GM18505 (cell line): ENCODE measurements around the gene PTTG1IP.
A peak's percentile ranks its signal among the peaks of the same experiment; 100 is the strongest.

Experiments
- ATAC-seq: cut with Tn5 transposase; IDR thresholded peaks from one replicate; pipeline ENCODE4 v1.9.1; 2021; ENCODE audit not compliant: unreplicated experiment
- POLR2A ChIP-seq: IDR thresholded peaks from 4 replicates; pipeline ENCODE4 v1.6.1; 2011; ENCODE audit warnings: borderline replicate concordance; ENCODE audit not compliant: insufficient read depth, insufficient read length; ENCODE audit errors: extremely low read depth

PTTG1IP gene

DNA sequence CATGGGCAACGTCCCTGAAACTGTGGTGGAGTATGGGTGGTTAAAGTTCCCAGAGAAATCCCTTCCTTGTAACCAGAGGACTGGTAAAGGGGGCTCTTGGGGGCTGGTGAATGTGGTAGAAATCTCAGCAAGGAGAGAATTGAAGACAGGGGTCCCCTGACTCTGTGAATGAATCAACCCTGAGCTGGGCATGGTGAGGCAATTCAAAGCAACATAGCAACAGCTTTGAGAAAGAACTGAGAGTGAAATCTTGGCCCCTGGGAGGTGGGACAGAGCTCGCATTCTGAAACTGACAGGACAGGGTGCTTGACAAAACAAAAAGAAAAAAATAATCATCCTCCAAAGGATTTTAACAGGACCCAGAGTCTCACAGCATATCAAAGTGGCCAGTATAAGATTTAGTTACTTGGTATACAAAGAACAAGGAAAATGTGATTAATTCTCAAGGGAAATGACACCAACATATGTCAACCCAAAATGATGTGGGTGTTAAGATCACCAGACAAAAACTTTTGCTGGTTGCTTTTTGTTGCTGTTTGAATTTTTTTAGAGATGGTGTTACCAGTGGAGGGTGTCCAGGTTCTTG lies 43.9 kb downstream of the PTTG1IP start:
- ATAC-seq, result no peak
- TF ChIP-seq POLR2A, result no peak

GRCh38 chr21:44828362-44829056 lies 45.0 kb downstream of the PTTG1IP start:
- no peak for ATAC-seq
- no peak for TF ChIP-seq POLR2A

GRCh38 chr21:44823179-44823660 lies 50.3 kb downstream of the PTTG1IP start:
- ATAC-seq, result no peak
- no peak for TF ChIP-seq POLR2A

GRCh38 chr21:44822484-44823178 lies 50.9 kb downstream of the PTTG1IP start:
- no peak for ATAC-seq
- no peak for TF ChIP-seq POLR2A

DNA sequence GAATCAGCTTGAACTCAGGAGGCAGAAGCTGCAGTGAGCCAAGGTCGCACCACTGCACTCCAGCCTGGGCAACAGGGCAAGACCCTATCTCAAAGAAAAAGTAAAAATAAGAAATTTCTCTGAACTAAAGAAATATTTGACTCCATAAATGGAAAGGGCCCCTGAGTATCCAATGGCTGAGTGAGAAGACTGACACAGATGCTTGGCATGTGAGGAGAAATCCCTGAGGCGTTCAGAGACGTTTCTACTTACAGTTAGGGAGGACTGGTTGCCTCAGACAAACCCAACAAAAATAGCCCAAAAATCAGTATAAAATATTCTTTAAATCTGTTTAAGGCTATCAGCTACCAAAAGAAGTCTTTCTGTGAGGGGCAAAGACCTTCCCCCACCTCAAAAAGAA lies 52.6 kb downstream of the PTTG1IP start:
- no peak for ATAC-seq
- TF ChIP-seq POLR2A, result no peak

- TF ChIP-seq POLR2A, result no peak
- no peak for ATAC-seq
These were observed 53.9 kb downstream of the PTTG1IP start for GRCh38 chr21:44819283-44820243.

GRCh38 chr21:44818640-44819011 lies 54.9 kb downstream of the PTTG1IP start:
- no peak for TF ChIP-seq POLR2A
- no peak for ATAC-seq

GRCh38 chr21:44817914-44818639 lies 55.4 kb downstream of the PTTG1IP start, which contains the start of gene SUMO3:
TSS of gene SUMO3 (minus strand) at chr21:44818062. CDS start at chr21:44817968, 94 bp downstream.
- peak; percentile 79 for TF ChIP-seq POLR2A
- ATAC-seq, result peak; percentile 55

DNA sequence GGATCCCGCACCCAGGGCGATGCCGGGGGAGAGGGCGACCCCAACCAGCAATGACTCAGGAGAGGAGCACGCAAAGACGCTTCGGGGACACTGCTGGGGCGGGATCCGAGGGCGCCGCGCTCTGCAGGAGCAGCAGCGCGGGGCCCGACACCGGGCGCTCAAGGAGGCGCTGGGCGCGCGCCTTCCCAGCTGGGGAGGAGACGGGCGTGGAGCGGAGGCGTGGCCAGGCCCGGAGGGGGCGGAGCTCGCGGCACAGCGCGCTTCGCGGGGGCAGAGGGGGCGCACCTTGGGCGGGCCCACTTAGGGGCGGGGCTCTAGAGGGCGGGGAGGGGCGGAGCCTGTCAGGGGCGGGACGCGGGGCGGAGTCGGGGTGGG lies 56.0 kb downstream of the PTTG1IP start:
- ATAC-seq, result peak; percentile 65

DNA sequence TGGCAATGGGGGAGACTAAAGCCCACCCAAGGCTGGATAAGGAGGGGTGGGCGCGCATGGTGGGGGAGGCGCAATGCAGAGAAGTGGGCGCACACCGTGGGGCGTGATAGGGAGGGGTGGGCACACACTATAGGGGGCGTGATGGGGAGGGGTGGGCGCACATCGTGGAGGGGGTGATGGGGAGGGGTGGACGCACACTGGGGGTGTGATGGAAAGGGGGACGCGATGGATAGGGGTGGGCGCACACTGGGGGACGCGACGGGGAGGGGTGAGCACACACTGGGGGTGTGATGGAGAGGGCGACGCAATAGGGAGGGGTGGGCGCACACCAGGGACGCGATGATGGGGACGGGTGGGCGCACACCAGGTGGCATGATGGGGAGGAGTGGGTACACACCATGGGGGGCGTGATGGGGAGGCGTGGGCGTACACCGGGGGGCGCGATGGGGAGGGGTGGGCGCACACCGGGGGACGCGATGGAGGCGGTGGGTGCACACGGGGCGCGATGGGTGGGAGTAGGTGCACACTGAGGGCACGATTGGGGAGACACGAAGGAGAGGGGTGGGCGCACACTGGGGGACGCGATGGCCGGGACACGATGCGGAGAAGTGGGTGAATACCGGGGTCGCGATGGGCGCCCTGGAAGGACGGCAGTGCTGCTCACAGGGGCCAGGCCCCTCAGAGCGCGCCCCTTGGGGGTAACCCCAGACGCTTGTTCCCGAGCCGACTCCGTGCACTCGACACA lies 56.6 kb downstream of the PTTG1IP start:
- TF ChIP-seq POLR2A, result no peak
- no peak for ATAC-seq

More for the DNA sequence above, 56.0 kb downstream of the PTTG1IP start:
- no peak for TF ChIP-seq POLR2A

DNA sequence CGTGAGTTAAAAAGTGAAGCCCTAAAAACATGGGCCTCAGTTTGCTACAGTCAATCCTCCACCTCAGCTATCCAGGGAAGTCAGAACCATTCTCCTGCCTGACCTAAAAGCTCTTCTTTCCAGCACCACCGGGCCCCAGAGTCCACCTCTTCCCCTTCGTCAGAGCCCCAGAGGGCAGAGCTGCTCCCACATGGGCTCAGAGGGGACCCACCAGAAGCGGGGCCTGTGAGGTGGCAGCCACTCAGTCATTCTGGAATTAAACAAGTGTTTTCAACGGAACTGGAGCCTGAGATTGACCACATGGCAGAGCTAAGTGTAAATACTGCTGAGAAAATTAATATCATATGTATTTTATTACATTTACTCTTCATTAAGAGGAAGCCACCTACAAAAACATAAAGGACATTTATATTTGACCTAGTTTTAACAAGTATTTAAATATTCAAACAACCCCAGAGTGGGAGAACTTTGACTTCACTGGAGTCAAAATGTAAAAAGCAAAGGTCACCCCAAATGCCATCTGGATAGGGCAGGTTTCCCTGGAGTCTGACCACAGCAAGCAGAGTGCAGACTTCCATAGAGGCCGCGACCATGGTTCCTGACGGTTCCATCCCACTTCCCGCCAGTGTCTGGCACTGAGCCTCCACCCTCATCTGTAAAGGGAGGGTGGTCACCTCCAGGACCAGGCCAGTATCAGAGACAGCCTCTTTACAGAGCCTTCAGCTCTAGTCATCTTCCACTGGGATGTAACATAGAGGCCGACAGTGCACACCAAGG lies 57.5 kb downstream of the PTTG1IP start:
- TF ChIP-seq POLR2A, result no peak
- no peak for ATAC-seq

GRCh38 chr21:44815225-44815624 lies 58.3 kb downstream of the PTTG1IP start:
- ATAC-seq, result no peak
- TF ChIP-seq POLR2A, result no peak
